Tibial nerve (tissue), 4 donors: ENCODE results near the gene SH3YL1. TPM values are rescaled to one million over a fixed set of nuclear protein-coding genes. Genes with fewer than 3 reads are reported as not detected.

Source experiments
- DNase-seq, 2 donors: peaks; one replicate each; pipeline ENCODE4 v3.0.0-alpha.2; 2019; ENCODE audit warnings: low spot score in 2 of 2
- H3K27ac ChIP-seq, 4 donors: fragments of 200-600 bp; sonication (generic) in 3 of 4; one replicate each; pipeline ENCODE4 v1.5.1; 2017 to 2019; ENCODE audit warnings: mild to moderate bottlenecking in 1 of 4
- H3K27me3 ChIP-seq, 2 donors: fragments of 200-600 bp; sonication (generic) in 1 of 2; one replicate each; pipeline versions ENCODE4 v1.5.1 to v1.6.0; 2017 to 2019
- H3K36me3 ChIP-seq, 3 donors: fragments of 200-600 bp; sonication (generic); one replicate each; pipeline ENCODE4 v1.5.1; 2018 to 2019
- H3K4me1 ChIP-seq, 4 donors: fragments of 200-600 bp; sonication (generic) in 3 of 4; one replicate each; pipeline ENCODE4 v1.5.1; 2017 to 2019
- H3K4me3 ChIP-seq, 4 donors: fragments of 200-600 bp; sonication (generic) in 3 of 4; one replicate each; pipeline ENCODE4 v1.5.1; 2017 to 2019; ENCODE audit warnings: mild to moderate bottlenecking in 1 of 4, moderate library complexity in 1 of 4
- H3K9me3 ChIP-seq, 4 donors: fragments of 200-600 bp; sonication (generic) in 3 of 4; one replicate each; pipeline ENCODE4 v1.5.1; 2017 to 2019
- EP300 ChIP-seq, 2 donors: sonication (generic); formaldehyde crosslinking; IDR thresholded peaks; one replicate each; pipeline ENCODE4 v1.6.1; 2017; ENCODE audit warnings: antibody characterized with exemption in 2 of 2, mild to moderate bottlenecking in 1 of 2
- POLR2A ChIP-seq, 2 donors: fragments of 450-650 bp; IDR thresholded peaks; one replicate each; pipeline ENCODE4 v1.6.1; 2017; ENCODE audit warnings: antibody characterized with exemption in 2 of 2, mild to moderate bottlenecking in 2 of 2, moderate library complexity in 2 of 2
- WGBS, 2 donors: methylation state at CpG; one replicate each; pipeline ENCODE4 v1.1.5; 2018; 5-methylcytosine and 5-hydroxymethylcytosine counted together
- total RNA-seq, 4 donors: library from RNA; depleted of rRNA; stranded (reverse); fragments of >200 nt; gene quantifications; one replicate each; pipeline ENCODE4 v1.1.0, GENCODE V29; 2016
- TF ChIP-seq, protein P1 (sequence below), 5 experiments: fragments of 200-600 bp in 3 of 5; fragments of 450-650 bp in 2 of 5; sonication (generic) in 3 of 5; IDR thresholded peaks; one replicate each; pipeline ENCODE4 v1.5.1; 2016 to 2019; ENCODE audit warnings: antibody characterized with exemption in 5 of 5, mild to moderate bottlenecking in 3 of 5, moderate library complexity in 2 of 5

The SH3YL1 gene
- total RNA-seq, 4 donors from 2014 or later: 22.2 to 36.0 (median 30.0) TPM

- TF ChIP-seq, protein P1, sequence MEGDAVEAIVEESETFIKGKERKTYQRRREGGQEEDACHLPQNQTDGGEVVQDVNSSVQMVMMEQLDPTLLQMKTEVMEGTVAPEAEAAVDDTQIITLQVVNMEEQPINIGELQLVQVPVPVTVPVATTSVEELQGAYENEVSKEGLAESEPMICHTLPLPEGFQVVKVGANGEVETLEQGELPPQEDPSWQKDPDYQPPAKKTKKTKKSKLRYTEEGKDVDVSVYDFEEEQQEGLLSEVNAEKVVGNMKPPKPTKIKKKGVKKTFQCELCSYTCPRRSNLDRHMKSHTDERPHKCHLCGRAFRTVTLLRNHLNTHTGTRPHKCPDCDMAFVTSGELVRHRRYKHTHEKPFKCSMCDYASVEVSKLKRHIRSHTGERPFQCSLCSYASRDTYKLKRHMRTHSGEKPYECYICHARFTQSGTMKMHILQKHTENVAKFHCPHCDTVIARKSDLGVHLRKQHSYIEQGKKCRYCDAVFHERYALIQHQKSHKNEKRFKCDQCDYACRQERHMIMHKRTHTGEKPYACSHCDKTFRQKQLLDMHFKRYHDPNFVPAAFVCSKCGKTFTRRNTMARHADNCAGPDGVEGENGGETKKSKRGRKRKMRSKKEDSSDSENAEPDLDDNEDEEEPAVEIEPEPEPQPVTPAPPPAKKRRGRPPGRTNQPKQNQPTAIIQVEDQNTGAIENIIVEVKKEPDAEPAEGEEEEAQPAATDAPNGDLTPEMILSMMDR (IDR thresholded peaks at IDR 0.05): no peak
- no peak for TF ChIP-seq POLR2A (IDR thresholded peaks at IDR 0.05)
- TF ChIP-seq EP300 (IDR thresholded peaks at IDR 0.05): no peak
- H3K9me3 ChIP-seq: peaks cover 0 to 6% (median 0%) of the 10 kb centered on the region in 4 donors
- no peak overlapping the region for H3K4me3 ChIP-seq
- no peak for DNase-seq
- no peaks in the 10 kb centered on the region for H3K27me3 ChIP-seq
- H3K27ac ChIP-seq: no peak overlapping the region
- WGBS, 2 donors: 64 to 70% methylated on average over 17 of the region's 17 CpGs
- H3K4me1 ChIP-seq: no peaks in the 10 kb centered on the region
- no peaks in the 10 kb centered on the region for H3K36me3 ChIP-seq
Measured at GRCh38 chr2:193141-193671, 70.6 kb downstream of the SH3YL1 start.

DNA sequence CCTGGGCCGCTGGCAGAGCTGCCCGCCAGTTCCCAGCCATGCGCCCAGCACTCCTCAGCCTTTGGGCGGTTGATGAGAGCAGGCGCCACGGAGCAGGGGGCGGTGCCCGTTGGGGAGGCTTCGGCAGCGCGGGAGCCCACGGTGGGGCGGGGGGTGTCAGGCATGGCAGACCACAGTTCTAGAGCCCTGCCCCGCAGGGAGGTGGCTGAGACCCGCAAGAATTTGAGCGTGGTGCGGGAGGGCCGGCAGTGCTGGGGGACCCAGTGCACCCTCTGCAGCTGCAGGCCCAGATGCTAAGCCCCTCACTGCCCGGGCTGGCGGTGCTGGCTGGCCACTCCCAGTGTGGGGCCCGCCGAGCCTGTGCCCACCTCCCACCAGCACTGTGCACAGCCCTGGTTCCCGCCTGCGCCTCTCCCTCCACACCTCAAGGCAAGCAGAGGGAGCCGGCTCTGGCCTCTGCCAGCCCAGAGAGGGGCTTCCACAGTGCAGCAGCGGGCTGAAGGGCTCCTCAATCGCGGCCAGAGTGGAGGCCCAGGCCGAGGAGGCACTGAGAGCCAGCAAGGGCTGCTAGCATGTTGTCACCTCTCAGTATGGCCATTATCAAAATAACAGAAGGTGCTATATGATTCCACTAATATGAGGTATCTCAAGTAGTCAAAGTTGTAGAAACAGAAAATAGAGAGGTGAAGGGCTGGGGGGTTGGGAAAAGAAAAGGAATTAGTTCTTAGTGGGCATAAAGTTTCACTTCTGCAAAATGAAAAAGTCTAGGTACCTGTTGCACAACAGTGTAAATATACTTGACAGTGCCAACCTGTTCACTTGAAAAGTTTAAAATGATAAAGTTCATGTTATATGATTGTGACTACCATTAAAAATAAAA lies 72.3 kb downstream of the SH3YL1 start:
- Histone ChIP-seq H3K27ac (no peak overlapping the region), H3K9me3 (peaks cover 0 to 14% (median 0%) of the 10 kb centered on the region in 4 donors), H3K4me3 (no peak overlapping the region), H3K27me3 (no peaks in the 10 kb centered on the region), H3K36me3 (no peaks in the 10 kb centered on the region), H3K4me1 (no peaks in the 10 kb centered on the region)
- DNase-seq: no peak
- 89 to 93% methylated on average over 15 to 26 of the region's 29 CpGs for WGBS, 2 donors
- TF ChIP-seq, protein P1 (IDR thresholded peaks at IDR 0.05): no peak
- TF ChIP-seq POLR2A (IDR thresholded peaks at IDR 0.05) (no peak), EP300 (IDR thresholded peaks at IDR 0.05) (no peak)

GRCh38 chr2:187825-188224 lies 76.0 kb downstream of the SH3YL1 start:
- no peaks in the 10 kb centered on the region for H3K36me3 ChIP-seq
- DNase-seq: no peak
- no peak overlapping the region for H3K4me3 ChIP-seq
- H3K27ac ChIP-seq: no peak overlapping the region
- peaks cover 0 to 14% (median 0%) of the 10 kb centered on the region in 4 donors for H3K9me3 ChIP-seq
- no peaks in the 10 kb centered on the region for H3K4me1 ChIP-seq
- 69% methylated on average over 2 of the region's 2 CpGs for WGBS, 2 donors
- TF ChIP-seq, protein P1 (IDR thresholded peaks at IDR 0.05): no peak
- TF ChIP-seq EP300 (IDR thresholded peaks at IDR 0.05): no peak
- H3K27me3 ChIP-seq: no peaks in the 10 kb centered on the region

DNA sequence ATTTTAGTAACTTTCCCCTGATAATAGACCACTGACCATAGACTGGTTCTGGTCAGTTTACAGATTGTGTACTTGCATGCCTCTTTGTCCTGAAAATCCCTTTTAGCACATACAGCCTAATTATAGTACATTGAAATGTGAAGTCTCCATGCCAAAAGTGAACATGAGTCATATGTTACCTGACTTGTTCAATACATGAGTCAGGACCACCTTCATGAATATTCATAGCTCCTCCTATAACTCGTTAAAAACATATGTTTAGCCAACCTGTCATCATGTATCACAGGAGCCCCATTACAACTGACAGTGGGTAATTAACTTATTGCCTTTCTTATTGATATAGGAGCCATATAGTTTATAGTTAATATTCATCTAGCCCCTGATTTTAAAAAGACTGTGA lies 78.6 kb downstream of the SH3YL1 start:
- peaks cover 0 to 8% (median 0%) of the 10 kb centered on the region in 4 donors for H3K9me3 ChIP-seq
- H3K27ac ChIP-seq: no peak overlapping the region
- 66 to 71% methylated on average over 1 of the region's 1 CpG for WGBS, 2 donors
- H3K4me1 ChIP-seq: no peaks in the 10 kb centered on the region
- H3K4me3 ChIP-seq: no peak overlapping the region
- TF ChIP-seq EP300 (IDR thresholded peaks at IDR 0.05): no peak
- TF ChIP-seq, protein P1 (IDR thresholded peaks at IDR 0.05): no peak
- TF ChIP-seq POLR2A (IDR thresholded peaks at IDR 0.05): no peak
- no peaks in the 10 kb centered on the region for H3K36me3 ChIP-seq
- H3K27me3 ChIP-seq: no peaks in the 10 kb centered on the region
- no peak for DNase-seq

DNA sequence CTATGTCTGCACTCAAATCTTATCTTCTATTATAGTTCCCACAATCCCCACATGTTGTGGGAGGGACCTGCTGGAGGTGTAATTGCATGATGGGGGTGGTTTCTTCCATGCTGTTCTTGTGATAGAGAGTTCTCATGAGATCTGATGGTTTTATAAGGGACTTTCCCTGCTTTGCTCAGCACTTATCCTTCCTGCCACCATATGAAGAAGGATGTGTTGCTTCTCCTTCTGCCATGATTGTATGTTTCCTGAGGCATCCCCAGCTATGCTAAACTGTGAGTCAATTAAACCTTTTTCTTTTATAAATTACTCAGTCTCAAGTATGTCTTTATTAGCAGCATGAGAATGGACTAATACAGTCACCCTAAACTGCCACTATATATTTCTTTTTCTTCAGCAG lies 79.1 kb downstream of the SH3YL1 start:
- H3K36me3 ChIP-seq: no peaks in the 10 kb centered on the region
- H3K27me3 ChIP-seq: no peaks in the 10 kb centered on the region
- no peak for DNase-seq
- no peak overlapping the region for H3K4me3 ChIP-seq
- TF ChIP-seq EP300 (IDR thresholded peaks at IDR 0.05) (no peak), POLR2A (IDR thresholded peaks at IDR 0.05) (no peak)
- TF ChIP-seq, protein P1 (IDR thresholded peaks at IDR 0.05): no peak
- peaks cover 0 to 8% (median 0%) of the 10 kb centered on the region in 4 donors for H3K9me3 ChIP-seq
- H3K27ac ChIP-seq: no peak overlapping the region
- no peaks in the 10 kb centered on the region for H3K4me1 ChIP-seq
